Lung (tissue), 12 donors: Measurements from ENCODE around the gene ITGBL1. TPM values are rescaled to one million over a fixed set of nuclear protein-coding genes. Genes with fewer than 3 reads are reported as not detected.

Experiments
- ATAC-seq: fragments of 200-7000 bp; cut with Tn5 transposase; one replicate; pipeline ENCODE4 v1.9.1; 2020; ENCODE audit warnings: moderate number of reproducible peaks; ENCODE audit not compliant: insufficient read depth, low FRiP score
- DNase-seq, 3 donors: peaks; one replicate each; pipeline ENCODE4 v3.0.0-alpha.2; 2013 to 2017
- H3K27ac ChIP-seq, 2 donors: one replicate each; pipeline ENCODE4 v1.5.1; 2013; ENCODE audit warnings: mild to moderate bottlenecking in 2 of 2, moderate library complexity in 2 of 2, control low read depth in 1 of 2, inconsistent platforms in 1 of 2, low read depth in 1 of 2, low read length in 1 of 2
- H3K27me3 ChIP-seq, 3 donors: one replicate each; pipeline ENCODE4 v1.5.1; 2013; ENCODE audit warnings: low read length in 2 of 3; ENCODE audit not compliant: control insufficient read depth in 3 of 3, insufficient read depth in 3 of 3
- H3K36me3 ChIP-seq, 4 donors: one replicate each; pipeline ENCODE4 v1.5.1; 2013; ENCODE audit warnings: low read length in 4 of 4, mild to moderate bottlenecking in 1 of 4, moderate library complexity in 1 of 4; ENCODE audit not compliant: control insufficient read depth in 4 of 4, insufficient read depth in 4 of 4
- H3K4me1 ChIP-seq, 5 donors: one replicate each; pipeline ENCODE4 v1.5.1; 2013; ENCODE audit warnings: low read length in 5 of 5, mild to moderate bottlenecking in 2 of 5, moderate library complexity in 1 of 5; ENCODE audit not compliant: control insufficient read depth in 5 of 5, insufficient read depth in 5 of 5
- H3K4me3 ChIP-seq: one replicate; pipeline ENCODE4 v1.5.1; 2013; ENCODE audit warnings: mild to moderate bottlenecking, control low read depth, moderate library complexity
- H3K9ac ChIP-seq, 2 donors: one replicate each; pipeline ENCODE4 v1.5.1; 2013; ENCODE audit warnings: low read length in 2 of 2, control low read depth in 1 of 2; ENCODE audit not compliant: insufficient read depth in 1 of 2
- H3K9me3 ChIP-seq, 4 donors: one replicate each; pipeline ENCODE4 v1.5.1; 2013; ENCODE audit warnings: low read length in 3 of 4, mild to moderate bottlenecking in 1 of 4, moderate library complexity in 1 of 4; ENCODE audit not compliant: control insufficient read depth in 4 of 4, insufficient read depth in 3 of 4
- CTCF ChIP-seq: IDR thresholded peaks from 2 replicates; pipeline ENCODE4 v1.5.1; 2012; ENCODE audit warnings: mild to moderate bottlenecking; ENCODE audit errors: control extremely low read depth, extremely low read depth
- WGBS, 2 donors: extraction: QIAGEN DNeasy Blood & Tissue Kit; methylation state at CpG; one replicate each; pipeline ENCODE4 v1.1.7; 2013; 5-methylcytosine and 5-hydroxymethylcytosine counted together
- polyA plus RNA-seq, 2 donors: library from polyadenylated mRNA; stranded (reverse); fragments of 200-250 nt; gene quantifications; one replicate each; pipeline ENCODE4 v1.2.1, GENCODE V29; 2013
- total RNA-seq, 2 donors: library from RNA; depleted of rRNA in 1 of 2; stranded (reverse); fragments of >200 nt in 1 of 2; gene quantifications; one replicate each; pipeline ENCODE4 v1.2.1, GENCODE V29; 2014 to 2021
- donor health status: control.
- donor health status: control.
- donor health status: Bipolar disorder and iron deficiency.
- donor health status: healthy.
- donor health status: DM: yes; HTN: yes; CAD: no.

The ITGBL1 gene
- total and polyA plus RNA-seq, 4 donors = 1.1 to 7.2 (median 4.0) TPM

- TF ChIP-seq CTCF = peak; percentile 27
- ATAC-seq = peak; percentile 58
Measured at GRCh38 chr13:101514695-101515275, 62.3 kb downstream of the ITGBL1 start.

GRCh38 chr13:101515504-101515903 lies 63.0 kb downstream of the ITGBL1 start:
- H3K27me3 ChIP-seq = no peaks in the 10 kb centered on the region
- H3K9ac ChIP-seq = no peak overlapping the region
- no peak for DNase-seq
- no peak for ATAC-seq
- TF ChIP-seq CTCF = no peak
- H3K36me3 ChIP-seq = no peaks in the 10 kb centered on the region
- no peak overlapping the region for H3K27ac ChIP-seq
- 86 to 89% methylated on average over 3 of the region's 3 CpGs for WGBS, 2 donors
- H3K4me1 ChIP-seq = no peaks in the 10 kb centered on the region
- H3K4me3 ChIP-seq = no peak overlapping the region
- no peaks in the 10 kb centered on the region for H3K9me3 ChIP-seq

More at GRCh38 chr13:101514695-101515275, 62.3 kb downstream of the ITGBL1 start:
- Histone ChIP-seq H3K27me3 (no peaks in the 10 kb centered on the region), H3K4me1 (no peaks in the 10 kb centered on the region), H3K9ac (no peak overlapping the region), H3K9me3 (no peaks in the 10 kb centered on the region), H3K36me3 (no peaks in the 10 kb centered on the region), H3K27ac (no peak overlapping the region), H3K4me3 (no peak overlapping the region)
- peak in 2 of 3 donors; percentile 48 to 66 for DNase-seq

- DNase-seq (no peak), ATAC-seq (no peak)
- TF ChIP-seq CTCF = no peak
- Histone ChIP-seq H3K27me3 (no peaks in the 10 kb centered on the region), H3K4me3 (no peak overlapping the region), H3K9ac (no peak overlapping the region), H3K36me3 (no peaks in the 10 kb centered on the region), H3K4me1 (no peaks in the 10 kb centered on the region), H3K9me3 (no peaks in the 10 kb centered on the region), H3K27ac (no peak overlapping the region)
- WGBS, 2 donors = 91 to 96% methylated on average over 2 of the region's 2 CpGs
Measured at GRCh38 chr13:101516262-101516661, 63.8 kb downstream of the ITGBL1 start.

- Histone ChIP-seq H3K4me1 (no peaks in the 10 kb centered on the region), H3K9ac (no peak overlapping the region), H3K27me3 (no peaks in the 10 kb centered on the region), H3K4me3 (no peak overlapping the region), H3K27ac (no peak overlapping the region), H3K9me3 (no peaks in the 10 kb centered on the region), H3K36me3 (no peaks in the 10 kb centered on the region)
- WGBS, 2 donors = 59 to 60% methylated on average over 4 of the region's 4 CpGs
- ATAC-seq (no peak), DNase-seq (no peak)
- no peak for TF ChIP-seq CTCF
Measured at GRCh38 chr13:101520672-101521071, 68.2 kb downstream of the ITGBL1 start.
